Stimulated activated naive CD8-positive, alpha-beta T cell treated with anti-CD3 and anti-CD28 coated beads, Interleukin-15, Interleukin-2, amounts not matched to agents 100 U/mL and 50 U/mL, for 24 hours (primary cell): ENCODE measurements around the gene IRGC.
"Not testable (repeated sequence)": the region's sequence is repeated elsewhere in the genome, so short reads cannot be mapped to it uniquely, and the experiment has no call there.

Experiments used
- ATAC-seq: fragments of 150-1000 bp; cut with Tn5 transposase; one replicate; pipeline ENCODE4 v1.10.0; 2021
- DNase-seq: peaks from one replicate; pipeline ENCODE4 v3.0.0; 2021

Gene IRGC

GRCh38 chr19:43715776-43716175, at the start of gene IRGC:
Gene IRGC, plus strand, starts transcription at chr19:43716076. Its CDS starts 2,483 bp downstream, at chr19:43718559.
- DNase-seq (no peak), ATAC-seq (no peak)

GRCh38 chr19:43667126-43667875, 48.6 kb upstream of the IRGC start:
- DNase-seq (no peak), ATAC-seq (no peak)

- DNase-seq (no peak), ATAC-seq (no peak)
Measured at GRCh38 chr19:43667876-43668405, 47.9 kb upstream of the IRGC start.

GRCh38 chr19:43668406-43669109, 47.3 kb upstream of the IRGC start:
- ATAC-seq = peak; percentile 94

GRCh38 chr19:43672061-43672679, 43.7 kb upstream of the IRGC start:
- no peak for DNase-seq

More at GRCh38 chr19:43668406-43669109, 47.3 kb upstream of the IRGC start:
- peak; percentile 97 for DNase-seq

GRCh38 chr19:43673637-43674036, 42.2 kb upstream of the IRGC start:
- ATAC-seq (no peak), DNase-seq (no peak)

More at GRCh38 chr19:43672061-43672679, 43.7 kb upstream of the IRGC start:
- ATAC-seq = no peak

GRCh38 chr19:43674183-43674582, 41.7 kb upstream of the IRGC start:
- DNase-seq (no peak), ATAC-seq (no peak)

- DNase-seq (no peak), ATAC-seq (no peak)
Measured at GRCh38 chr19:43674596-43674995, 41.3 kb upstream of the IRGC start.

GRCh38 chr19:43675269-43675879, 40.5 kb upstream of the IRGC start:
- DNase-seq (no peak), ATAC-seq (peak; percentile 50)

- DNase-seq (no peak), ATAC-seq (no peak)
Measured at GRCh38 chr19:43675906-43676305, 40.0 kb upstream of the IRGC start.

- no peak for DNase-seq
- ATAC-seq = no peak
Measured at GRCh38 chr19:43678512-43679261, 37.2 kb upstream of the IRGC start.

- ATAC-seq = no peak
- no peak for DNase-seq
Measured at GRCh38 chr19:43681821-43682220, 34.1 kb upstream of the IRGC start.

- not testable (repeated sequence) for ATAC-seq, DNase-seq
Measured at GRCh38 chr19:43682269-43682668, 33.6 kb upstream of the IRGC start.

GRCh38 chr19:43682824-43683661, 32.8 kb upstream of the IRGC start:
- ATAC-seq = no peak
- no peak for DNase-seq

GRCh38 chr19:43683905-43684304, 32.0 kb upstream of the IRGC start:
- ATAC-seq (no peak), DNase-seq (no peak)

- DNase-seq (no peak), ATAC-seq (no peak)
Measured at GRCh38 chr19:43684326-43684725, 31.6 kb upstream of the IRGC start.

- DNase-seq (no peak), ATAC-seq (no peak)
Measured at GRCh38 chr19:43687660-43687997, 28.2 kb upstream of the IRGC start.

- no peak for ATAC-seq
- DNase-seq = no peak
Measured at GRCh38 chr19:43688059-43688701, 27.7 kb upstream of the IRGC start.

GRCh38 chr19:43690444-43690843, 25.4 kb upstream of the IRGC start:
- ATAC-seq (no peak), DNase-seq (no peak)

GRCh38 chr19:43690890-43691289, 25.0 kb upstream of the IRGC start:
- DNase-seq = no peak
- ATAC-seq = no peak
